GM21576 (cell line): ENCODE results near the gene CHKA.
A peak's percentile ranks its signal among the peaks of the same experiment; 100 is the strongest.

Experiments
- ATAC-seq: cut with Tn5 transposase; IDR thresholded peaks from one replicate; pipeline ENCODE4 v1.9.1; 2021; ENCODE audit warnings: mild to moderate bottlenecking, moderate library complexity; ENCODE audit not compliant: unreplicated experiment

Gene CHKA

DNA sequence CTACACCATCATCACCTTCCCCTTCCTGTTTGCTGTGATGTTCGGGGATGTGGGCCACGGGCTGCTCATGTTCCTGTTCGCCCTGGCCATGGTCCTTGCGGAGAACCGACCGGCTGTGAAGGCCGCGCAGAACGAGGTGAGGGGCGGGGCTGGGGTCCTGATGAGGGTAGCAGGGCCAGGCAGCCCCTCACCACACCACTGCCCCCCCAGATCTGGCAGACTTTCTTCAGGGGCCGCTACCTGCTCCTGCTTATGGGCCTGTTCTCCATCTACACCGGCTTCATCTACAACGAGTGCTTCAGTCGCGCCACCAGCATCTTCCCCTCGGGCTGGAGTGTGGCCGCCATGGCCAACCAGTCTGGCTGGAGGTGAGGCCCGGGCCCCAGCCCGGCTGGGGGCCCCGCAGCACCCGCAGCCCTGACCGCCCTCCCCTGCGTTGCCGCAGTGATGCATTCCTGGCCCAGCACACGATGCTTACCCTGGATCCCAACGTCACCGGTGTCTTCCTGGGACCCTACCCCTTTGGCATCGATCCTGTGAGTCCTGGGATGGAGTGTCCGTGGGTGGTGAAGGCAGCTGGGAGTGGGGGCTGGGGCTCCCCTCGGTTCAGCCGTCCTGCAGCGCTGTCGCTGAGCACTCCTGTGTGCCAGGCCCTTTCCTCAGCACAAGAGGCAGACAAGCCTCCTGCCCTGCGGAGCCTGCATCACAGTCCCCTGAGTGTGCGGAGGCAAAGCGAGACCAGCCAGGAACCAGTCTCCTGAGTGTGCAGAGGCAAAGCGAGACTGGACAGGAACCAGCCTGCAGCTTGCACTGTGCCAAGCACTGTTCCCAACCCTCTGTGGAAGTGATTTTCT is 73.5 kb downstream of the CHKA start:
- no peak for ATAC-seq

DNA sequence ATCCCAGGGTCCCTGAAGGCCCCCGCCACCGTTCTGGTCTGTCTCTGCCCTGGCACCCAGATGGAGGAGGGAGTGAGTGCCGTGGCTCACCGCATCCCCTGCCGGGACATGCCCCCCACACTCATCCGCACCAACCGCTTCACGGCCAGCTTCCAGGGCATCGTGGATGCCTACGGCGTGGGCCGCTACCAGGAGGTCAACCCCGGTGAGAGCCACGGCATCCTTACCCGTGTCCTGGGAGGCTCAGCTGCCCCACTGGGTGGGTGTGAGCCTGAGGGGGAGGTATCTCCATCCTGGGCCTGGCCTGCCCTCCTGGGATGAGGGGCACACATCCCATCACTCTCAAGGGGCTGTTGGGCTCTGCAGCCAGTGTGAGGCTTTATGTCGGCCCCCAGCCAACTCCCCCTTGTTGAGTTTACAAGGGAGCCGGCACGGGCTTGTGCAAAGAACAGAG is 76.3 kb downstream of the CHKA start:
- ATAC-seq, result no peak

DNA sequence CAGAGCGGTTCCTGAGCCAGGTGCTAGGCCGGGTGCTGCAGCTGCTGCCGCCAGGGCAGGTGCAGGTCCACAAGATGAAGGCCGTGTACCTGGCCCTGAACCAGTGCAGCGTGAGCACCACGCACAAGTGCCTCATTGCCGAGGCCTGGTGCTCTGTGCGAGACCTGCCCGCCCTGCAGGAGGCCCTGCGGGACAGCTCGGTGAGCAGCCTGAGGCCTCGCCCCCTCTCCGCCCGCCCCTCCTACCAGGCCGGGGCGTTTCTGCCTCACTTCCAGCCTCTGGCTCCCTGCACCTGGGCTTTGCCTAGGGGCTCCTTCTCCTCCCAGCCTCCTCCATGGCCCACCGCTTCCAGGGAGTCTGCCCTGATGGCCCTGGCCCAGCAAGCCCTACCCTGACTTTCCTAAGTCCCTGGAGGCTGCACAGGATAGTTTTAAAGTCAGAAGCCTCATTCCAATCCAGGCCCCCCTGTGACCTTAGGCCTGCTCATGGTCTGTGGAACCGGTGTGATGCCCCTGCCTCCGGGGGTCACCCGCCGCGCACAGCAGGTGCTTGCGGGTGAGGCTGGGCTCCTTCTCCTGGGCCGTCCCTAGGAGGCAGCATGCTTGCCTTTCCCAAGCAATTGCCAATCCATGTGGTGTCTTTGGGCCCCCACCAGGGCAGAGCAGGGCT is 76.9 kb downstream of the CHKA start:
- ATAC-seq, result no peak

DNA sequence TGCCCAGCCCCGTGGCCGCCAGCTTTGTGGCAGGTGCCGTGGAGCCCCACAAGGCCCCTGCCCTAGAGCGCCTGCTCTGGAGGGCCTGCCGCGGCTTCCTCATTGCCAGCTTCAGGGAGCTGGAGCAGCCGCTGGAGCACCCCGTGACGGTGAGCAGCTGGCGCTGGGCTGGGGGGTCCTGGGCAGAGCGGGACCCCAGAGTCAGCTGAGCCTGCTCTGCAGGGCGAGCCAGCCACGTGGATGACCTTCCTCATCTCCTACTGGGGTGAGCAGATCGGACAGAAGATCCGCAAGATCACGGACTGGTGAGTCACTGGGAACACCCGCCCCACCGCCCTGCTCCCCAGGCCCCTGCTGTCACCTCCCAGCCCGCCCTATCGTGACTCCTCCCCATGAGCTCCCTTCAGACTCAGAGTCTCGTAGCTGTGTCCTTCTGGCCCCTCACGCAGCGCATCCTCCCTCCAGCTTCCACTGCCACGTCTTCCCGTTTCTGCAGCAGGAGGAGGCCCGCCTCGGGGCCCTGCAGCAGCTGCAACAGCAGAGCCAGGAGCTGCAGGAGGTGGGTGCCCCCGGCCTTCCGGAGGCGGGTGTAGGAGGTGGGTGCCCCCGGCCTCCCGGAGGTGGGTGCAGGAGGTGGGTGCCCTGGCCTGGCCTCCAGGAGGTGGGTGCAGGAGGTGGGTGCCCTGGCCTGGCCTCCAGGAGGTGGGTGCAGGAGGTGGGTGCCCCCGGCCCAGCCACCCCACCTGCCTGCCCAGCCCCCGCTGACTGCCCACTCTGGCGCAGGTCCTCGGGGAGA is 77.6 kb downstream of the CHKA start:
- no peak for ATAC-seq

DNA sequence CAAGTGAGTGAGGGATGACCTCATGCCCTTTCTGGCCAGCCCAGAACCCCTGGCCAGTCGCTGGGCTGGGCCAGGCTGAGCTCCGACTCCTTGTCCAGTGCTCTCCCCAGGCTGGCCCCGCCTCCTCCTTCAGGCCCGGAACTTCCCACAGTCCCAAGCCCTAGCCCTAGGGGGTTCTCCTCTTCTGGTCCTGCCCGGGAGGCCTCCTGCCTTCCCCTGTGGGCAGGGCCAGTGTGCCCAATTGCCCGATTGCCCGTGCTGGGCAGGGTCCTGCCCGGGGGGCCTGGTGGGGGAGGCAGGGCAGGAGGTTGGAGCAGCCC is 78.2 kb downstream of the CHKA start:
- ATAC-seq, result no peak

DNA sequence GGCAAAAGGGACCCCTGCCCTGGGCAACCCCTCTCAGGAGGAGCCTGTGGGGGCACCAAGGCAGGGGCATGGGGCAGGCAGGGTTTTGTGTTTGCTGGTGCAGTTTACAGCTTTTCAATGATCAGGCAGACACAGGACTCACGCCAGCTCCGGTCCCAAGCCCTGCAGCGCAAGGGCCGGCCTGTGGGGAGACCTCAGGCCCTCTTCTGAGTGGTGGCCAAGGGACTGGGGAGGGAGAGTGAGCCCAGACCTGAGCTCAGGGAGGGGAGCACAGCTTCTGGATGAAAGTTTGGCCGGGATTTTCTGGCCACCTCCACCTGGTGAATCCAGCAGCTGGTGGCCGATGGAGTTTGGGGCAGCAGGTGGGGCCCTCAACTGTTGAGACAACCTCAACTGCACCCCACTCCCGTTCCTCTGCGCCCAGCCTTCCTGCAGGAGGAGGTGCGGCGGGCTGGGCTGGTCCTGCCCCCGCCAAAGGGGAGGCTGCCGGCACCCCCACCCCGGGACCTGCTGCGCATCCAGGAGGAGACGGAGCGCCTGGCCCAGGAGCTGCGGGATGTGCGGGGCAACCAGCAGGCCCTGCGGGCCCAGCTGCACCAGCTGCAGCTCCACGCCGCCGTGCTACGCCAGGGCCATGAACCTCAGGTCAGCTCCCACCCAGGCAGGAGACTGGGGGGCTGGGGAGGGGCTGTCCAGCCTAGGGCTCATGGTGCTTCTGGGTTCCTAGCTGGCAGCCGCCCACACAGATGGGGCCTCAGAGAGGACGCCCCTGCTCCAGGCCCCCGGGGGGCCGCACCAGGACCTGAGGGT is 78.8 kb downstream of the CHKA start:
- ATAC-seq, result no peak

DNA sequence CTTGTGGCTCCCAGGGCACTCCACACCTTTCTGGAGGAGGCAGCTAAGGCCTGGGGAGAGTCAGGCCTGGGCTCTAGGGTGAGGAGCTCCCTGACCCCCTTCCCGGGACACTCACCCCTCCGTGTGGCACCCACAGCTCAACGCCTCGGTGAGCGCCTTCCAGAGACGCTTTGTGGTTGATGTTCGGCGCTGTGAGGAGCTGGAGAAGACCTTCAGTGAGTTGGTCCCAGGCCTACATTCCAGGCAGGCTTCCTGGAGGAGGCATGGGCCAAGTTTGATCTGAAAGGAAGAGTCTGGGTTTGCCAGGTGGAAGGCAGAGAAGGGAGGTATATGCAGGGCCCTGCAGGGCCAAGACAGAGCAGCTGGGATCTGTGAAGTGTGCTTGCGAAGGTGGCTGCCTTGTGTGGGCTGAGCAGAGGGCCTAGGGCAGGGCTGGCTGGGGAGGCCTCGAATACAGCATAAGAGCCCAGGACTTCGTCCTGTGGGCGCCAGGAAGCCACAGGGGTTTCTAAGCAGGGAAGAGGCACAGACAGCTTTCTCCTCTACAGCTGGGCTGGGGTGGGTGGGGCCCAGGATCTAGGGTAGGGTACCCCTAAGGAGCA is 79.5 kb downstream of the CHKA start:
- ATAC-seq, result no peak

DNA sequence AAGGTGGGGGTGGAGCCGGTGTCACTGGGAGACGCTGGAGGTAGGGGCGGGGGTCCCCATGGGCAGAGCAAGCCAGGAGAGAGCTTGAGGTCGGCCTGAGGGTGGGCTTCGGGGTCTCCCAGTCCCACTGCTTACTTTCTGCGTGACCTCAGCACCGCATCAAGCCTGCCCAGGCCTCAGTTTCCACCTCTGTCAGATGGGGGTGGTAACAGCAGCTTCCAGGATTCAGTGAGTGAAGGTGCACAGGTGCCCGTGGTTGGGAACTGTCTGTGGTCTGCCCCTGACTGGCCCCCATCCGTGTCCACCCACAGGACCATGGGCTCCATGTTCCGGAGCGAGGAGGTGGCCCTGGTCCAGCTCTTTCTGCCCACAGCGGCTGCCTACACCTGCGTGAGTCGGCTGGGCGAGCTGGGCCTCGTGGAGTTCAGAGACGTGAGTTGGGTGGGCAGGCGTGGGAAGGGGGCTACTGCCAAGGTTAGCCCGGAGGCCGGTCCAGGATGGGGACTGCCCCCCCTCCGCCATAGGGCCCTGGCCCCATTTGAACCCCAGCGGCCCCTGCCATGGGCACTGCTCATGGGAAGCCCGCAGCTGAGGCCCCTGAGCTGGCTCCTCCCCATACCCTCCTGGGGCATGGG is 80.1 kb downstream of the CHKA start:
- no peak for ATAC-seq

DNA sequence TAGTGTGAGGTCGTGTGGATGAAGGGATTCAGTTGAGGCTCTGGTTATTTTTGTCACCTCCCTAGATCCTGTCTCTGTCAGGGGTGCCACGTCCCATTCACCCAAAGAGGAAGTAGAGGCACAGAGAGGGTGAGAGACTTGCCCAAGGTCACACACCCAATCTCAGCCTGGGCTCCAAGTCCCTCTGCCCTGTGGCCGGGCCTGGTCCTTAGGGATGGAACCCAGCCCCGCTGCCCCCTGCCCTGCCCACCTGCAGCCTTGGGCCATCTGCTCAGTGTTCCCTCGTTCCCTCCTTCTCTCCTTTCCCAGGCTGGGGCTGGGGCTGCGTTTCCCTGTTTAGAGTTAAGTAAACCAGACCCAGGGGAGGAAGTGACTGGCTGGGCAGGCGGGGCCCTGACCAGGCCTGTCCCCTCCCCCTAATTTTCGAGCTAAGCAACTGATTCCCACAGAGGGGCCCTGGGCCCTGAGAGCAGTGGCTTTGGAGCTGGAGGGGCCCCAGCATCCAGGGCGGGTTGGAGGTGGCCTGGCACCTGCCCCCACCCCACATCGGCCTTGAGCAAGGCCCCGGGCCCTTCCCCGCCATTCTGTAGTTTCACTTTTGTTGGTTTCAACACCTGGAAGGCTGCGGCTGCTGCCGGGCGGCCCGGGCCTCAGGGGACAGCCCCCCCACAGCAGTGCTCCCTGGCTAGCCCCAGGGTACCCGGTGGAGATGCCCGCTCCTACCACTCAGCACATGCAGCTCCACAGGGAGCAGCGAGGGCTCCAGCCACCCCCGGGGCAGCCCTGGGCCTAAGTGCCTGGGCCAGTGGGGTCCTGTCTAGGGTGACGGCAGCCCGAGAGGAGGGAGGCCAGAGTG is 80.9 kb downstream of the CHKA start:
- ATAC-seq, result peak; percentile 44

DNA sequence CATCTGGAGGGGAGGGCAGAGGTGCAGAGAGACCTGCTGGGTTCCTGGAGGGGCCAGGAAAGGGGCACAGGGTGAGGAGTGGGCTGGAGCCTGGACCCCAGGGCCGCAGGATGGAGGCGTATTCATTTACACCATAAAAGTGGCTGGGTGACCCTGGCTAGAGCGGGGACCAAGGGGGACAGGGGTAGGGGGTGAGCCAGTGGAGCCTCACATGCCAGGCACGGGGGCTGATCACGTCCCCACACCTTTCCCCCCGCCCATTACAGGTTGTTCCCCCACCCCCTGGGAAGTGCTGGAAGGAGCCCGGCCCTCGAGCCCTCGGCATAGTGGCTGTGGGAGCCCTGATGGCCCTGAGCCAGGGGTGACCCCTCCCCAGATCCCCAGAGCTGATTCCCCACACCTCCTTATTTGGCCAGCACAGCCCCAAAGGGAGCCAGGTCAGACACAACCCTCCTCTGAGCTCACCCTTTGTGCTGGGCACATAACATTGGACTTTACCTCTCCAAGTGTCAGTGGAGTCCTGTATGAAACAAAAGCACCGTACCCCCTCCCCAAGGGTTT is 81.6 kb downstream of the CHKA start:
- no peak for ATAC-seq

DNA sequence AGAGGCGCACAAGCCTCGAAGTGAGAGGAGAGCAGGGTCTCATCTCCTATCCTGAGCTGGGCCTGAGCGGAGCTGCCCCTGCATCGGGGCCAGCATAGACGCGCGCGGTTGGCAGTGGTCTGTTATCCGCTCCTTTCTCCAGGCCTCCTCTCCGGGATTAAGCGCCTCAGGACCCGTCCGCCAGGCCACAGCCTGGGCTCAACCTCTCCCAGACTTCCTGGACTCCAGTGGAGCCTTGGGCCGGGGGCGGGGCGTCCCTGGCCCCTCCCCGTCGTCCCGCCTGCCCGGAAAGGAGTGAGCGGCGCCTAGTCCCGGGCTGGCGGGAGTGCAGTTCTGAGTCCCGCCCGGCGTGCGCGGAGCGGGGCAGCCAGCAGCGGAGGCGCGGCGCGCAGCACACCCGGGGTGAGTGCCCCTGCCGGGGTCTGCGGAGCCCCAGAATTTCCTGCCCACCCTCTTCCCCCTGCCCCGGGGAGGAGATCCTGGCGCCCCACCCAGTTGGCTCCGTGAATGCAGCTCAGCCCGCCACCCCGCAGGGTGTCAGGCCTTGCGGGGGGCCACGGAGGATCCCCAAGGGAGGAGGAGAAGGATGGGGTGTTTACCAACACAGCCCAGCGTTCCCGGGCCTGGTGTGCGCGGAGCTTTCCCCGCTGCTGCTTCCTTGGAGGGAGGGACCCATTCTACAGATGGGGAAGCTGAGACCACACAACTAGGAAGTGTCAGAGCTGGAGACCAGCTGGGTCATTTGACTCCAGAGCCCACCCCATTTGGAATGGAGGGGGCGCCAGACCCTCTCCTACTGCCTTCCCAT is 82.3 kb downstream of the CHKA start, which contains the start of gene TCIRG1:
TSS of gene TCIRG1 (plus strand) at position 308 of the 808 bp plus-strand sequence. CDS start 2,247 bp downstream, outside the sequence.
- ATAC-seq, result no peak

DNA sequence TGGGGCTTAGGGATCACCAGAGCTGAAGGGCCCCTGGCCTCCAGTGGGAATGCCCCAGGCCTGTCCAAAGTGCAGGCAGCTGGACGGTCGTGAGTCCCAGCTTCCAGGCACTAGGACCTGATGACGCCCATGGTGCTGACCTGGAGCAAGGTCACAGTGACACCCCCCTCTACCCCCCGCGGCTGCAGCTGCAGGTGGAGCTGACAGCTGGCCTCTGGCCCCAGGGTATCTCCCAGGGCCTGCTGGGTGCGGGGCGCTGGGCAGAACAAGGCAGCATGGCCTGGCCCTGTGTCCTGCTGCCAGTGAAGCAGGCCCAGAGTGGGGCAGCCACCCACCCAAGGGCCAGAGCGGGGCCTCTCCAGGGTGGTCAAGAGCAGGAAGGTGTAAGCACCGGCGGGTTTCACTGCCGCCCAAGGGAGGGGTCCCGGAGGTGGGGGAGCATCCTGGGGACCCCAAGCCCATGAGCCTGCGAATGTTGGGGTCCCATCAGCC is 82.9 kb downstream of the CHKA start:
- ATAC-seq, result no peak

DNA sequence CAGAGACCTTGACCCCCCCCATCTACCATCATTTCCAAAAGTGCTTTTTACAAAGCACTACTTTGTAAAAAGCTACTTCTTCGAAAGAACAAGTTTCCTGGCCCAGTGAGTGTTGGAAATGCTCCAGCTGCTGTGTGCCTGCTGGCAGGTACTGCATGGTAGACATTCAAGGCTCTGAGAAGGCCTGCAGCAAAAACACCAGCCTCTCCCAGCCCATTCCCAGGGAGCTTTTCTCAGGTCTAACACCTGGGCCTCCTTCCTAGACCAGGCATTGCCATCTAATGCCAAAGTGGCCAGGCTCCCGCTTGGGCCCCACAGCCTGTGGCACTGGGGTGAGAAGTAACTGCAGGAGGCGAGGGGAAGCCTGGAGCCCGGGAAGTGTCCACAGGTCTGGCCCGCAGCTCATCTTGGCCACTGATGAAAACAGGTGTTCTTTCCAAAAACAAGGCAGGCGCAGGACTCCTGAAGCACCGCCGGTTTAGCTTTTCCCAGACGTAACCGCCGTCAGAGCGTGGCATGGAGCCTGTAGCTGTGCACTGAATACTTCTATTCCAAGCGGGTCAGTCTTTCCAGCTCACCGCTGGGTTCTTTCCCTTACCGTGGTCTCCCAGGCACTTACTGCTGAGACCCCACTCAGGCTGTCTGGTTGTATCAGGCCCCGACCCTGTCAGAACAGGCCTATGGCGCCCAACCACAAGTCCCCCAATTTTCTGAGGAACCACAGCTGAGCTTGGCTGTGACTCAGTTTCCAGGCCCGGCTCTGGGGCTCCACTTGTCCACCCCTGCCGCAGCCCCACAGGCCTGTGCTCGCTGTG is 83.6 kb downstream of the CHKA start:
- no peak for ATAC-seq

DNA sequence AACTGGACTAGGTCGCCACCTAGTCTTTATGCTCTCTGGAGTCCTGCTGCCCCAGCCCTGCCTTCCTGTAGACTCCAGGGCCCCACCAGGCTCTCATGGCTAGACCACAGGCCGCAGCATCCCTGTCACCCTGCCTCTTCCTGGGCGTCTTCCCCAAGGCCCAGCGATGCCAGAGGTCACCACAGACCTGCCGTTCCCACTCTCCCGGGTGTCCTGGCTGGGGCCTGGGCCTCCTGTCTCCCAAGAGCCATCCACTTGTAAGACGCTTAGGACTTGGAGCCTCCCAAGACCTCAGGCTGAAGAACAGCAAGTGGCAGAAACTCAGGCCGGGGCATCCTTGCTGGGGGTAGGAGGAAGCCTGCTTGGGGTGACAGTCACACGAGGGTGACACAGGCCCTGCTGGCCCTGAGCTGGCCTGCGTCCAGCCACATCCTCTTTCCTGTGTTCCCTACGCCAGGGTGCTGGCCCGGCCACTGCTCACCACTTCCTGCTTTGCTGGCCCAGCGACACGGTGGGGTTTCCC is 84.4 kb downstream of the CHKA start:
- no peak for ATAC-seq

DNA sequence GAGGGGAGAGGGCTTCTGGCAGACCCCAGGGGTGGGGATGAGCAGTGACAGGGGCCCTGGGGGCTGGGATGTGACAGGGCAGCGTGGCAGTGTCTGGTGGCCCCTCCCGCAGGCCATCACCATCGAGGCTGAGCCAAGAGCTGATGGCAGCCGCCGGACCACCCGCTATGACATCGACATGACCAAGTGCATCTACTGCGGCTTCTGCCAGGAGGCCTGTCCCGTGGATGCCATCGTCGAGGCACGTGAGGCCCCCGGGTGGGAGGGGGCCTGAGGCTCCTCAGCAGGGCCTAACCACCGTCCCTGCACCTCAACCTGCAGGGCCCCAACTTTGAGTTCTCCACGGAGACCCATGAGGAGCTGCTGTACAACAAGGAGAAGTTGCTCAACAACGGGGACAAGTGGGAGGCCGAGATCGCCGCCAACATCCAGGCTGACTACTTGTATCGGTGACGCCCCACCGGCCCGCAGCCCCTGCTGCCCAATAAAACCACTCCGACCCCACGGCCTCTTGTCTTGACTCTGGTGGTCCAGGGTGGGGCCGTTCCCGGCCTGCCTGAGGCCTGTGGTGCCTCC is 85.0 kb downstream of the CHKA start:
- no peak for ATAC-seq

DNA sequence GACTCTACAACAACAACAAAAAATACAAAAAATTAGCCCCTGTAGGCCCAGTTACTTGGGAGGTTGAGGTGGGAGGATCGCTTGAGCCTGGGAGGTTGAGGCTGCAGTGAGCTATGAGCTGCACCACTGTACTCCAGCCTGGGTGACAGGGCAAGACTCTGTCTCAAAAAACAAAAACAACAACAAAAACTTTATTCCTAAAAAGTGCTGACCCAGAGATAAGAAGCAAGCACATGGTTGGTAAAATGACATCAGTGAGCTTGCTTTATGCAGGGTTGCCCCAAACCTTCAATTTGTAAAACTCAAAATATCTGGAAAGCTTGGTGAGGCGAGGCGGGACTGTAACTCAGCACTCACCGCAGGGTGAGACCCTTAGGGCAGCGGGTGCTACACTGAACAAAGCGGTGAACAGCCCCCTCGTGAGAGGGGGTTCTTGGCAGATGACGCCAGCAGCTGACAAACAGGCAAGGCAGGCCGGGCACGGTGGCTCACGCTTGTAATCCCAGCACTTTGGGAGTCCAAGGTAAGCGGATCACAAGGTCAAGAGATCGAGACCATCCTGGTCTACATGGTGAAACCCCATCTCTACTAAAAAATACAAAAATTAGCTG is 85.8 kb downstream of the CHKA start:
- ATAC-seq, result no peak
